Ecto neural progenitor cell (in vitro differentiated cells): ENCODE measurements around the gene TTLL11.
"Not testable (repeated sequence)": the region's sequence is repeated elsewhere in the genome, so short reads cannot be mapped to it uniquely, and the experiment has no call there.

ENCODE experiments used
- DNase-seq: peaks from one replicate; pipeline ENCODE4 v3.0.0-alpha.2; 2018; ENCODE audit warnings: low spot score

Gene TTLL11

GRCh38 chr9:122080986-122081385 is 12.1 kb downstream of the TTLL11 start:
- no peak for DNase-seq

GRCh38 chr9:122078557-122078956 is 14.6 kb downstream of the TTLL11 start:
- DNase-seq: no peak

GRCh38 chr9:122076773-122077172 is 16.3 kb downstream of the TTLL11 start:
- no peak for DNase-seq

GRCh38 chr9:122076117-122076516 is 17.0 kb downstream of the TTLL11 start:
- DNase-seq: no peak

- no peak for DNase-seq
Observed at GRCh38 chr9:122075135-122076030, 17.7 kb downstream of the TTLL11 start.

- no peak for DNase-seq
Observed at GRCh38 chr9:122071715-122072114, 21.4 kb downstream of the TTLL11 start.

GRCh38 chr9:122070728-122071515 is 22.2 kb downstream of the TTLL11 start:
- DNase-seq: no peak

- DNase-seq: not testable (repeated sequence)
Observed at GRCh38 chr9:122066680-122067079, 26.4 kb downstream of the TTLL11 start.

- DNase-seq: no peak
Observed at GRCh38 chr9:122065923-122066629, 27.0 kb downstream of the TTLL11 start.

- no peak for DNase-seq
Observed at GRCh38 chr9:122060481-122060880, 32.6 kb downstream of the TTLL11 start.

GRCh38 chr9:122059955-122060324 is 33.2 kb downstream of the TTLL11 start:
- no peak for DNase-seq

GRCh38 chr9:122059214-122059954 is 33.7 kb downstream of the TTLL11 start:
- no peak for DNase-seq

GRCh38 chr9:122058709-122059108 is 34.4 kb downstream of the TTLL11 start:
- DNase-seq: no peak

- no peak for DNase-seq
Observed at GRCh38 chr9:122058051-122058450, 35.1 kb downstream of the TTLL11 start.

- no peak for DNase-seq
Observed at GRCh38 chr9:122057211-122057610, 35.9 kb downstream of the TTLL11 start.

- DNase-seq: peak; percentile 59
Observed at GRCh38 chr9:122056484-122056883, 36.6 kb downstream of the TTLL11 start.

- DNase-seq: no peak
Observed at GRCh38 chr9:122055701-122056100, 37.4 kb downstream of the TTLL11 start.

GRCh38 chr9:122053567-122054350 is 39.3 kb downstream of the TTLL11 start:
- no peak for DNase-seq

GRCh38 chr9:122053064-122053463 is 40.0 kb downstream of the TTLL11 start:
- DNase-seq: no peak

- DNase-seq: no peak
Observed at GRCh38 chr9:122051351-122052321, 41.5 kb downstream of the TTLL11 start.
